HuH-7 (cell line): Measurements from ENCODE around the gene ZNF776.
"Not testable (repeated sequence)": the region's sequence is repeated elsewhere in the genome, so short reads cannot be mapped to it uniquely, and the experiment has no call there.

Experiments used
- DNase-seq: peaks from one replicate; pipeline ENCODE4 v3.0.0; 2011; ENCODE audit warnings: low spot score

Gene ZNF776

GRCh38 chr19:57778336-57778735, 31.7 kb downstream of the ZNF776 start:
- no peak for DNase-seq

GRCh38 chr19:57779220-57779845, 32.7 kb downstream of the ZNF776 start:
- no peak for DNase-seq

GRCh38 chr19:57786286-57786685, 39.7 kb downstream of the ZNF776 start:
- no peak for DNase-seq

- no peak for DNase-seq
Measured at GRCh38 chr19:57786906-57787305, 40.3 kb downstream of the ZNF776 start.

GRCh38 chr19:57788114-57788692, 41.6 kb downstream of the ZNF776 start:
- DNase-seq: no peak

- DNase-seq: no peak
Measured at GRCh38 chr19:57789288-57789687, 42.7 kb downstream of the ZNF776 start.

GRCh38 chr19:57796580-57796979, 50.0 kb downstream of the ZNF776 start:
- not testable (repeated sequence) for DNase-seq

- DNase-seq: no peak
Measured at GRCh38 chr19:57800696-57801095, 54.1 kb downstream of the ZNF776 start.

- DNase-seq: no peak
Measured at GRCh38 chr19:57802269-57802668, 55.7 kb downstream of the ZNF776 start.

- no peak for DNase-seq
Measured at GRCh38 chr19:57803265-57803593, 56.6 kb downstream of the ZNF776 start.

GRCh38 chr19:57803594-57804325, 57.1 kb downstream of the ZNF776 start:
- DNase-seq: no peak

GRCh38 chr19:57807541-57807940, 60.9 kb downstream of the ZNF776 start:
- DNase-seq: no peak
